GM21381 (cell line): ENCODE measurements around the gene OR9G1.
"Not testable (repeated sequence)": the region's sequence is repeated elsewhere in the genome, so short reads cannot be mapped to it uniquely, and the experiment has no call there.

Source experiments
- ATAC-seq: cut with Tn5 transposase; IDR thresholded peaks from one replicate; pipeline ENCODE4 v1.9.1; 2021; ENCODE audit warnings: mild to moderate bottlenecking, moderate library complexity; ENCODE audit not compliant: unreplicated experiment

The OR9G1 gene, protein sequence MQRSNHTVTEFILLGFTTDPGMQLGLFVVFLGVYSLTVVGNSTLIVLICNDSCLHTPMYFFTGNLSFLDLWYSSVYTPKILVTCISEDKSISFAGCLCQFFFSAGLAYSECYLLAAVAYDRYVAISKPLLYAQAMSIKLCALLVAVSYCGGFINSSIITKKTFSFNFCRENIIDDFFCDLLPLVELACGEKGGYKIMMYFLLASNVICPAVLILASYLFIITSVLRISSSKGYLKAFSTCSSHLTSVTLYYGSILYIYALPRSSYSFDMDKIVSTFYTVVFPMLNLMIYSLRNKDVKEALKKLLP

GRCh38 chr11:56698795-56699194 lies at the start of gene OR9G1:
Gene OR9G1, plus strand, starts transcription at chr11:56699095. Its CDS starts 1,293 bp downstream, at chr11:56700388.
- ATAC-seq = no peak

GRCh38 chr11:56659755-56660154 lies 39.1 kb upstream of the OR9G1 start:
- no peak for ATAC-seq

- no peak for ATAC-seq
Measured at GRCh38 chr11:56663386-56663785, 35.5 kb upstream of the OR9G1 start, which contains the start of gene OR5AR1. Gene OR5AR1, plus strand, starts transcription at chr11:56663686. Its CDS starts 0 bp downstream, at chr11:56663686.

- no peak for ATAC-seq
Measured at GRCh38 chr11:56670984-56671383, 27.9 kb upstream of the OR9G1 start.

DNA sequence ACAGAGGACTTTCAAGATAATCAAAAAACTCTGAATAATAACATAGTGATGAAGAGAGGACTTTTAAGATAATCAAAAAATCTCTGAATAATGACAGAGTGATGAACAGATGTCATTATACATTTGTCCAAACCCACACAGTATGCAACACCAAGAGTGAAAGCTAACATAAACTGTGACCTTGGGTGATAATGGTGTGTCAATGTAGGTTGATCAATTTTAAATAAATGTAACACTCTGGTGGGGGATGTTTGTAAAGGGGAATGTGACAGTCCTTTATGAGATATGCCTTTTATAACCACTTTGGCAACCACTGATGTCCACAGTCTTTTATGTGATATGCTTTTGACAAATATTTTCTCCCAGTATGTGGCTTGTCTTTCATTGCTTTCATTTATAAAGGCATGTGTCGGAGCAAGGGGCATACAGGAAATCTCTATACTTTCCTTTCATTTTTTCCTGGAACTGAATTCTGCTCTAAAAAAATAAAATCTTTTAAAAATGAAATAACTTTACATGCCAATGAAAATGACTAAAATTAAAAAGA lies 10.3 kb upstream of the OR9G1 start:
- ATAC-seq = no peak

DNA sequence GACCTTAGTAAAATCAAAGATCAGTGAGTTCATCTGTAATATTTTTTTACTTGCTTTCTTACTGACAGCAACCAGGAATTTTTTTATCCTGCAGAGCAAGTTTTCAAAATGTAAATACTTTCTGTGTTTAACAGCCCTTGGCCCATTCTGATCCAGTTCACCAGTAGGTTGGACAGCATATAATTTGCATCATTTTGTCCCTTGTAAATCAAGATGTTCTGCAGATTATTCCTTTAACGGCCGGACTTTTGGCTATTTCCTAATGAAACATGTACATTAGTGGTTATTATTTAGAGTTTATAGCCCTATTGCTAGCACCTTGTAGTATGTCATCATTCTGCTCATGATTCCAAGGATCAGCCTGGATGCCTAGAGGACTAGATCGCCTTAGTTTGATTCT lies 7.7 kb upstream of the OR9G1 start:
- not testable (repeated sequence) for ATAC-seq

GRCh38 chr11:56693428-56693827 lies 5.5 kb upstream of the OR9G1 start:
- no peak for ATAC-seq

GRCh38 chr11:56700242-56700913 lies 1.5 kb downstream of the OR9G1 start:
- no peak for ATAC-seq

- no peak for ATAC-seq
Measured at GRCh38 chr11:56700914-56701485, 2.1 kb downstream of the OR9G1 start.

GRCh38 chr11:56705784-56706396 lies 7.0 kb downstream of the OR9G1 start:
- no peak for ATAC-seq

DNA sequence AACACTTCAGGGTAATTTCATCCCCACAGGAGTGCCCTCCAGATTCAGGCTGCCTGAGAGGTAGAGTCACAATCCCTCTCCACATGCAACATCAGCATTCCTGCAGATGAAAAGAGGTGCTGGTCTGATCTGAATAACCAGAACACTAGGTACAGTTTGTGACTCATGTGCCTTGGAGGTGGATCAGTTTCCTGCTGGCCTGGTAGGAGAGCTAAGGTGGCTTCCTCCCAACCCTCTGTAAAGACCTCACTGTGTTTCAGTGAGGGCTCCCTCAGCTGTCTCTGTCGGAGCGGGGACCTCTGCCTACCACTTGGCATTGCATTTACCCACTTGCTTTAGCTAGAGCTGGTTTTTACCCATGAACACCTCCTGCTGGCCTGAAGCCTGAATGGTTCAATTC lies 7.6 kb downstream of the OR9G1 start:
- no peak for ATAC-seq

DNA sequence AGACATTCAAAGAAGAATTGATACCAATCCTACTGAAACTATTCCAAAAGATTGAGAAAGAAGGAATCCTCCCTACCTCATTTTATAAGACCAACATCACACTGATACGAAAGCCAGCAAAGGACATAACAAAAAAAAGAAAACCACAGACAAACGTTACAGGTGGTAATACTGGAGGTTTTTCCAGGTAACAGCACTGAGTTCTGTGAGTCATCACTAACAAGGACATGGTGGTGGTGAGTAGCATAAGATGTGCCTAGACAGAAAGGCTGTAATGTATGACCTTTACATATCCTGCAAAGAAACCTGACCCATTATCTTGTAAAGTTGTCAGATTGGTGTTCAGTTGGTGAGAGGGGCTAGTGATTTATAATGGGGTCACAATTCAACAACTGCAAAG lies 15.3 kb downstream of the OR9G1 start:
- ATAC-seq = no peak

GRCh38 chr11:56716379-56716854 lies 17.5 kb downstream of the OR9G1 start:
- ATAC-seq = no peak

- ATAC-seq = no peak
Measured at GRCh38 chr11:56720513-56720912, 21.6 kb downstream of the OR9G1 start.

DNA sequence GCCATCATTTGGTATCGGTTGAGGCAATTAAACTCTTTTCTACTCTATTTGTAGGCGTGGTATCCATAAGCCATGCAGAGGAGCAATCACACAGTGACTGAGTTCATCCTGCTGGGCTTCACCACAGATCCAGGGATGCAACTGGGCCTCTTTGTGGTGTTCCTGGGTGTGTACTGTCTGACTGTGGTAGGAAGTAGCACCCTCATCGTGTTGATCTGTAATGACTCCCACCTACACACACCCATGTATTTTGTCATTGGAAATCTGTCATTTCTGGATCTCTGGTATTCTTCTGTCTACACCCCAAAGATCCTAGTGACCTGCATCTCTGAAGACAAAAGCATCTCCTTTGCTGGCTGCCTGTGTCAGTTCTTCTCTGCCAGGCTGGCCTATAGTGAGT lies 41.2 kb downstream of the OR9G1 start:
- no peak for ATAC-seq

DNA sequence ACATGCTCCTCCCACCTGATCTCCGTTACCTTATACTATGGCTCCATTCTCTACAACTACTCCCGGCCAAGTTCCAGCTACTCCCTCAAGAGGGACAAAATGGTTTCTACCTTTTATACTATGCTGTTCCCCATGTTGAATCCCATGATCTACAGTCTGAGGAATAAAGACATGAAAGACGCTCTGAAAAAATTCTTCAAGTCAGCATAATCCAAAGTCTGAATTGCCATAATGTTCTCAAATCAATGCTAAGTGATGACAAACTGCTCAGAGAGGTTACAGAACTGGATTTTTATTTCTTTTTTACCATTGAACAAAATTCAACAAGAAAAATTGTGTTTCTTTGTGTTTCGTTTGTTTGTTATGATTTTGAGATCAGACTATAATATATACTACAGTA lies 42.0 kb downstream of the OR9G1 start:
- ATAC-seq = no peak

GRCh38 chr11:56748597-56748996 lies 49.7 kb downstream of the OR9G1 start, which contains the start of gene OR9G4:
Gene OR9G4, minus strand, starts transcription at chr11:56748697. Its CDS starts 4,931 bp downstream, at chr11:56743766.
- no peak for ATAC-seq

- no peak for ATAC-seq
Measured at GRCh38 chr11:56750190-56750589, 51.3 kb downstream of the OR9G1 start.

DNA sequence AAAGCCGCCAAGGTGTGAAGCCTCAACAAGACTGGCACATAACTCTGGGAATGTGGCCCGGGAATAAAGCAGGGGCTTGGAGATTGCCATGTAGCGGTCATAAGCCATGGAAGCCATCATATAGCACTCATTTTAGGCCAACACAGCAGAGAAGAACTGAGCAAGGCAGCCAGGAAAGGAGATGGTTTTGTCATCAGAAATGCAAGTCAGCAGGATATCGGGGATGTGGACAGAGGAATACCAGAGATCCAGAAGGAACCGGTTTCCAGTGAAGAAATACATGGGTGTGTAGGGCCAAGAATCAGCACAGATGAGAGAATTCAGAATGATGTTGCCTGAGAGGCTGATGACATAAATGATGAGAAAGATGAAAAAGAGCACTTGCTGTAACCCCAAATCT lies 52.6 kb downstream of the OR9G1 start:
- ATAC-seq = no peak
